Dendritic cell treated with granulocyte-macrophage colony-stimulating factor and Interleukin-4, amounts not matched to agents 40 ng/mL and 50 ng/mL, for 4 days (primary cell): ENCODE measurements around the gene NOL4L.

Source experiments
- H3K27ac Mint-ChIP-seq: one replicate; pipeline ENCODE4 v1.8.0; 2022; ENCODE audit warnings: mild to moderate bottlenecking, mixed read lengths
- H3K27me3 Mint-ChIP-seq: one replicate; pipeline ENCODE4 v1.8.0; 2022; ENCODE audit warnings: mild to moderate bottlenecking, mixed read lengths
- H3K36me3 Mint-ChIP-seq: one replicate; pipeline ENCODE4 v1.8.0; 2022; ENCODE audit warnings: low read depth, mixed read lengths
- H3K4me1 Mint-ChIP-seq: one replicate; pipeline ENCODE4 v1.8.0; 2022; ENCODE audit warnings: low read depth, mixed read lengths
- H3K4me3 Mint-ChIP-seq: one replicate; pipeline ENCODE4 v1.8.0; 2022; ENCODE audit warnings: mild to moderate bottlenecking, moderate library complexity, mixed read lengths
- H3K9me3 Mint-ChIP-seq: one replicate; pipeline ENCODE4 v1.8.0; 2022; ENCODE audit warnings: mixed read lengths
- intact Hi-C: fragments of 100-400 bp; cut with micrococcal nuclease; formaldehyde crosslinking; loops from one replicate; pipeline ENCODE4 v1.15.0; 2022

Gene NOL4L

GRCh38 chr20:32585011-32585585 lies at the start of gene NOL4L:
TSS of gene NOL4L (minus strand) at chr20:32585333. CDS start at chr20:32584890, 443 bp downstream.
- H3K27ac Mint-ChIP-seq, result peak within 1 kb of the TSS; percentile 49
- H3K4me1 Mint-ChIP-seq, result peaks cover 58% of the 10 kb centered on the region
- peaks cover 28% of the 10 kb centered on the region for H3K27me3 Mint-ChIP-seq
- intact Hi-C loops, result no loop called here
- H3K4me3 Mint-ChIP-seq, result peak within 1 kb of the TSS; percentile 88
- no peaks in the 10 kb centered on the region for H3K9me3 Mint-ChIP-seq
- H3K36me3 Mint-ChIP-seq, result peaks cover 6% of the 10 kb centered on the region

- intact Hi-C loops, result no loop called here
- Mint-ChIP-seq H3K27me3 (peaks cover 6% of the 10 kb centered on the region), H3K9me3 (no peaks in the 10 kb centered on the region), H3K27ac (no peak overlapping the region), H3K4me3 (no peak overlapping the region), H3K4me1 (no peaks in the 10 kb centered on the region), H3K36me3 (no peaks in the 10 kb centered on the region)
These were observed 49.1 kb upstream of the NOL4L start for GRCh38 chr20:32634041-32634805.

- H3K9me3 Mint-ChIP-seq, result no peaks in the 10 kb centered on the region
- intact Hi-C loops, result no loop called here
- no peak overlapping the region for H3K4me3 Mint-ChIP-seq
- H3K36me3 Mint-ChIP-seq, result no peaks in the 10 kb centered on the region
- no peak overlapping the region for H3K27ac Mint-ChIP-seq
- peaks cover 6% of the 10 kb centered on the region for H3K4me1 Mint-ChIP-seq
- peaks cover 18% of the 10 kb centered on the region for H3K27me3 Mint-ChIP-seq
These were observed 47.6 kb upstream of the NOL4L start for GRCh38 chr20:32632461-32633354.

GRCh38 chr20:32631933-32632460 lies 46.9 kb upstream of the NOL4L start:
- no peak overlapping the region for H3K27ac Mint-ChIP-seq
- peaks cover 24% of the 10 kb centered on the region for H3K27me3 Mint-ChIP-seq
- H3K4me1 Mint-ChIP-seq, result peaks cover 12% of the 10 kb centered on the region
- no peaks in the 10 kb centered on the region for H3K9me3 Mint-ChIP-seq
- no peaks in the 10 kb centered on the region for H3K36me3 Mint-ChIP-seq
- no peak overlapping the region for H3K4me3 Mint-ChIP-seq
- intact Hi-C loops, result no loop called here

- H3K36me3 Mint-ChIP-seq, result no peaks in the 10 kb centered on the region
- peaks cover 12% of the 10 kb centered on the region for H3K4me1 Mint-ChIP-seq
- H3K27ac Mint-ChIP-seq, result no peak overlapping the region
- H3K4me3 Mint-ChIP-seq, result no peak overlapping the region
- intact Hi-C loops, result no loop called here
- H3K27me3 Mint-ChIP-seq, result peaks cover 35% of the 10 kb centered on the region
- H3K9me3 Mint-ChIP-seq, result no peaks in the 10 kb centered on the region
These were observed 44.7 kb upstream of the NOL4L start for GRCh38 chr20:32629813-32630212.

GRCh38 chr20:32628960-32629530 lies 43.9 kb upstream of the NOL4L start:
- no peaks in the 10 kb centered on the region for H3K9me3 Mint-ChIP-seq
- intact Hi-C loops, result no loop called here
- peaks cover 35% of the 10 kb centered on the region for H3K27me3 Mint-ChIP-seq
- H3K36me3 Mint-ChIP-seq, result no peaks in the 10 kb centered on the region
- H3K4me3 Mint-ChIP-seq, result no peak overlapping the region
- no peak overlapping the region for H3K27ac Mint-ChIP-seq
- H3K4me1 Mint-ChIP-seq, result peaks cover 12% of the 10 kb centered on the region

- H3K4me3 Mint-ChIP-seq, result no peak overlapping the region
- peaks cover 34% of the 10 kb centered on the region for H3K27me3 Mint-ChIP-seq
- intact Hi-C loops, result no loop called here
- H3K36me3 Mint-ChIP-seq, result no peaks in the 10 kb centered on the region
- H3K27ac Mint-ChIP-seq, result no peak overlapping the region
- H3K9me3 Mint-ChIP-seq, result no peaks in the 10 kb centered on the region
- peaks cover 12% of the 10 kb centered on the region for H3K4me1 Mint-ChIP-seq
These were observed 41.9 kb upstream of the NOL4L start for GRCh38 chr20:32626859-32627636.

- Mint-ChIP-seq H3K27me3 (peaks cover 37% of the 10 kb centered on the region), H3K36me3 (no peaks in the 10 kb centered on the region)
These were observed 41.3 kb upstream of the NOL4L start for GRCh38 chr20:32626407-32626806.

GRCh38 chr20:32625996-32626395 lies 40.9 kb upstream of the NOL4L start:
- no peaks in the 10 kb centered on the region for H3K9me3 Mint-ChIP-seq
- no peak overlapping the region for H3K27ac Mint-ChIP-seq
- intact Hi-C loops, result no loop called here
- no peaks in the 10 kb centered on the region for H3K36me3 Mint-ChIP-seq
- H3K4me3 Mint-ChIP-seq, result no peak overlapping the region
- H3K4me1 Mint-ChIP-seq, result peaks cover 12% of the 10 kb centered on the region
- peaks cover 37% of the 10 kb centered on the region for H3K27me3 Mint-ChIP-seq

More at GRCh38 chr20:32626407-32626806, 41.3 kb upstream of the NOL4L start:
- Mint-ChIP-seq H3K27ac (no peak overlapping the region), H3K4me3 (no peak overlapping the region), H3K4me1 (peaks cover 12% of the 10 kb centered on the region), H3K9me3 (no peaks in the 10 kb centered on the region)
- intact Hi-C loops, result no loop called here

- Mint-ChIP-seq H3K4me1 (peaks cover 12% of the 10 kb centered on the region), H3K27me3 (peaks cover 36% of the 10 kb centered on the region), H3K9me3 (no peaks in the 10 kb centered on the region), H3K4me3 (no peak overlapping the region), H3K27ac (no peak overlapping the region), H3K36me3 (no peaks in the 10 kb centered on the region)
- intact Hi-C loops, result no loop called here
These were observed 39.7 kb upstream of the NOL4L start for GRCh38 chr20:32624687-32625345.

GRCh38 chr20:32623667-32624157 lies 38.6 kb upstream of the NOL4L start:
- no peaks in the 10 kb centered on the region for H3K9me3 Mint-ChIP-seq
- intact Hi-C loops, result no loop called here
- peaks cover 33% of the 10 kb centered on the region for H3K27me3 Mint-ChIP-seq
- H3K36me3 Mint-ChIP-seq, result no peaks in the 10 kb centered on the region
- H3K27ac Mint-ChIP-seq, result no peak overlapping the region
- H3K4me3 Mint-ChIP-seq, result no peak overlapping the region
- peaks cover 12% of the 10 kb centered on the region for H3K4me1 Mint-ChIP-seq

- H3K27me3 Mint-ChIP-seq, result peaks cover 24% of the 10 kb centered on the region
- H3K4me1 Mint-ChIP-seq, result peaks cover 7% of the 10 kb centered on the region
- H3K27ac Mint-ChIP-seq, result no peak overlapping the region
- no peaks in the 10 kb centered on the region for H3K36me3 Mint-ChIP-seq
- H3K4me3 Mint-ChIP-seq, result no peak overlapping the region
- H3K9me3 Mint-ChIP-seq, result no peaks in the 10 kb centered on the region
- intact Hi-C loops, result no loop called here
These were observed 37.7 kb upstream of the NOL4L start for GRCh38 chr20:32622585-32623468.
